ENCODE results near the gene MCF2L. TPM values are rescaled to one million over a fixed set of nuclear protein-coding genes. Genes with fewer than 3 reads are reported as not detected.

The MCF2L gene
- total RNA-seq, 2 donors from 2014 or later, result 48.0 to 49.9 TPM

GRCh38 chr13:113075711-113076110 is 106.7 kb downstream of the MCF2L start:
- Histone ChIP-seq H3K9me3 (ENCODE audit: control insufficient read depth, low read length) (peaks cover 6% of the 10 kb centered on the region), H3K27ac (ENCODE audit: low read depth, low read length) (no peak overlapping the region), H3K9ac (ENCODE audit: extremely low read depth, low read length, poor library complexity, severe bottlenecking) (no peak overlapping the region), H3K27me3 (ENCODE audit: control insufficient read depth, insufficient read depth, low read length, poor library complexity, severe bottlenecking) (no peaks in the 10 kb centered on the region), H3K4me3 (ENCODE audit: low read length) (no peak overlapping the region), H3K36me3 (ENCODE audit: control insufficient read depth, insufficient read depth, low read length) (no peaks in the 10 kb centered on the region), H3K4me1 (ENCODE audit: control insufficient read depth, insufficient read depth, low read length) (no peaks in the 10 kb centered on the region)
- Mint-ChIP-seq H3K4me1 (peaks cover 5% of the 10 kb centered on the region), H3K27me3 (ENCODE audit: insufficient read depth) (no peaks in the 10 kb centered on the region), H3K9me3 (peaks cover 3% of the 10 kb centered on the region), H3K4me3 (no peak overlapping the region), H3K27ac (no peak overlapping the region), H3K36me3 (ENCODE audit: low read depth) (peaks cover 33% of the 10 kb centered on the region)
- DNase-seq, result no peak
- 94 to 97% methylated on average over 9 to 17 of the region's 17 CpGs for WGBS, 2 experiments (ENCODE audit: insufficient coverage in 1 of 2, insufficient read length in 1 of 2)
- no peak for TF ChIP-seq CTCF (conservative IDR thresholded peaks at IDR 0.05)

GRCh38 chr13:113076681-113077401 is 107.8 kb downstream of the MCF2L start:
- H3K4me1 ChIP-seq (ENCODE audit: control insufficient read depth, insufficient read depth, low read length), result no peaks in the 10 kb centered on the region
- no peak for TF ChIP-seq CTCF (conservative IDR thresholded peaks at IDR 0.05)
- H3K9me3 Mint-ChIP-seq, result peaks cover 3% of the 10 kb centered on the region
- no peaks in the 10 kb centered on the region for H3K4me1 Mint-ChIP-seq
- no peaks in the 10 kb centered on the region for H3K36me3 ChIP-seq (ENCODE audit: control insufficient read depth, insufficient read depth, low read length)
- H3K27ac ChIP-seq (ENCODE audit: low read depth, low read length), result no peak overlapping the region
- H3K4me3 ChIP-seq (ENCODE audit: low read length), result no peak overlapping the region
- H3K27ac Mint-ChIP-seq, result no peak overlapping the region
- H3K27me3 ChIP-seq (ENCODE audit: control insufficient read depth, insufficient read depth, low read length, poor library complexity, severe bottlenecking), result no peaks in the 10 kb centered on the region
- DNase-seq, result no peak
- no peaks in the 10 kb centered on the region for H3K27me3 Mint-ChIP-seq (ENCODE audit: insufficient read depth)
- 94 to 99% methylated on average over 27 to 39 of the region's 39 CpGs for WGBS, 2 experiments (ENCODE audit: insufficient coverage in 1 of 2, insufficient read length in 1 of 2)
- H3K9ac ChIP-seq (ENCODE audit: extremely low read depth, low read length, poor library complexity, severe bottlenecking), result no peak overlapping the region
- H3K4me3 Mint-ChIP-seq, result no peak overlapping the region
- peaks cover 6% of the 10 kb centered on the region for H3K9me3 ChIP-seq (ENCODE audit: control insufficient read depth, low read length)
- H3K36me3 Mint-ChIP-seq (ENCODE audit: low read depth), result peaks cover 32% of the 10 kb centered on the region

DNA sequence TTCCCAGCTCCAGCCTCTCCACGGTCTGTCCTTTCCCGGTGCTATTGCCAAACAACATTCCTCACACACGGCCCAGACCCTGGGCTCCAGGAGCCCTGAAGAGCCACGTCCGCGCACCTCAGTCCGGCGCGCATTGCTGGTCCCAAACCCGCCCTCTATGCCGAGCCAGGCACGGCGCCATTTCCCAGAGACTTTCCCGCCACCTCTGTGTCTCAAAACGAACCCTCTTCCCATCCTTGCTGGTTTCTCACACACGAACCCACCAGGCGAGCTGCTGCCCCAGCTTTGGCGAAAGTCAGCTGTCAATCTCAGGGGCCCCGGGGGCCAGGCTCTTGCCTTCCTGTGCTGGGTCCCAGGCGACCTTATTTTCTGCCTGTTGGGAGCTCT is 108.5 kb downstream of the MCF2L start:
- Mint-ChIP-seq H3K9me3 (no peaks in the 10 kb centered on the region), H3K27me3 (ENCODE audit: insufficient read depth) (no peaks in the 10 kb centered on the region), H3K27ac (no peak overlapping the region), H3K4me1 (no peaks in the 10 kb centered on the region), H3K36me3 (ENCODE audit: low read depth) (peaks cover 28% of the 10 kb centered on the region), H3K4me3 (no peak overlapping the region)
- TF ChIP-seq CTCF (conservative IDR thresholded peaks at IDR 0.05), result no peak
- H3K27ac ChIP-seq (ENCODE audit: low read depth, low read length), result no peak overlapping the region
- H3K4me1 ChIP-seq (ENCODE audit: control insufficient read depth, insufficient read depth, low read length), result no peaks in the 10 kb centered on the region
- 94 to 97% methylated on average over 14 to 20 of the region's 20 CpGs for WGBS, 2 experiments (ENCODE audit: insufficient coverage in 1 of 2, insufficient read length in 1 of 2)
- no peak overlapping the region for H3K9ac ChIP-seq (ENCODE audit: extremely low read depth, low read length, poor library complexity, severe bottlenecking)
- no peak for DNase-seq
- no peak overlapping the region for H3K4me3 ChIP-seq (ENCODE audit: low read length)
- no peaks in the 10 kb centered on the region for H3K9me3 ChIP-seq (ENCODE audit: control insufficient read depth, low read length)
- no peaks in the 10 kb centered on the region for H3K36me3 ChIP-seq (ENCODE audit: control insufficient read depth, insufficient read depth, low read length)
- H3K27me3 ChIP-seq (ENCODE audit: control insufficient read depth, insufficient read depth, low read length, poor library complexity, severe bottlenecking), result no peaks in the 10 kb centered on the region
